GM19328 (cell line): ENCODE results near the gene CALCOCO2.
A peak's percentile ranks its signal among the peaks of the same experiment; 100 is the strongest.
"Not testable (repeated sequence)": the region's sequence is repeated elsewhere in the genome, so short reads cannot be mapped to it uniquely, and the experiment has no call there.

Experiments used
- ATAC-seq: cut with Tn5 transposase; IDR thresholded peaks from one replicate; pipeline ENCODE4 v1.9.1; 2021; ENCODE audit warnings: mild to moderate bottlenecking, moderate library complexity; ENCODE audit not compliant: unreplicated experiment

CALCOCO2 gene

GRCh38 chr17:48820936-48821335 is 9.9 kb upstream of the CALCOCO2 start:
- not testable (repeated sequence) for ATAC-seq

- no peak for ATAC-seq
Measured at GRCh38 chr17:48825446-48826381, 5.1 kb upstream of the CALCOCO2 start.

GRCh38 chr17:48831549-48831883 is 681 bp downstream of the CALCOCO2 start:
- no peak for ATAC-seq

GRCh38 chr17:48834973-48835372 is 4.1 kb downstream of the CALCOCO2 start:
- ATAC-seq = no peak

GRCh38 chr17:48835971-48836370 is 5.1 kb downstream of the CALCOCO2 start:
- no peak for ATAC-seq

- ATAC-seq = not testable (repeated sequence)
Measured at GRCh38 chr17:48837458-48837857, 6.6 kb downstream of the CALCOCO2 start.

- ATAC-seq = no peak
Measured at GRCh38 chr17:48840441-48840840, 9.6 kb downstream of the CALCOCO2 start.

- ATAC-seq = peak; percentile 65
Measured at GRCh38 chr17:48841395-48841831, 10.6 kb downstream of the CALCOCO2 start.

GRCh38 chr17:48842746-48843145 is 11.9 kb downstream of the CALCOCO2 start:
- no peak for ATAC-seq

- no peak for ATAC-seq
Measured at GRCh38 chr17:48843187-48843900, 12.5 kb downstream of the CALCOCO2 start.

- no peak for ATAC-seq
Measured at GRCh38 chr17:48850792-48851323, 20.0 kb downstream of the CALCOCO2 start.

GRCh38 chr17:48854774-48855476 is 24.1 kb downstream of the CALCOCO2 start:
- ATAC-seq = no peak

GRCh38 chr17:48856122-48856821 is 25.4 kb downstream of the CALCOCO2 start:
- ATAC-seq = no peak

GRCh38 chr17:48860034-48860433 is 29.2 kb downstream of the CALCOCO2 start:
- no peak for ATAC-seq

- no peak for ATAC-seq
Measured at GRCh38 chr17:48860456-48860855, 29.6 kb downstream of the CALCOCO2 start.

GRCh38 chr17:48868916-48869500 is 38.2 kb downstream of the CALCOCO2 start:
- ATAC-seq = no peak

- ATAC-seq = no peak
Measured at GRCh38 chr17:48869821-48870318, 39.0 kb downstream of the CALCOCO2 start.

GRCh38 chr17:48871035-48871550 is 40.3 kb downstream of the CALCOCO2 start:
- ATAC-seq = no peak

GRCh38 chr17:48871551-48872351 is 40.9 kb downstream of the CALCOCO2 start:
- ATAC-seq = no peak
